ENCODE results near the gene RPS15A. TPM values are rescaled to one million over a fixed set of nuclear protein-coding genes. Genes with fewer than 3 reads are reported as not detected.
A peak's percentile ranks its signal among the peaks of the same experiment; 100 is the strongest.

RPS15A gene
- total RNA-seq = 100 to 1,000 TPM; 413 to 736 (median 445) TPM
- long read RNA-seq, transcript RPS15A-201 (5 exons, 2,203 nt) = minor isoform, 24 of 466 reads
- long read RNA-seq, transcript RPS15A-203 (5 exons, 525 nt) = major isoform, 354 of 466 reads
- long read RNA-seq, partial matches to known transcripts = 84 of 466 reads
- long read RNA-seq, other reads (novel, unspliced or antisense) = 3 of 466 reads

GRCh38 chr16:18789850-18790706 is at the start of gene RPS15A:
Gene RPS15A (minus strand): TSS chr16:18790334. CDS start chr16:18789113, 1,221 bp downstream.
- TF ChIP-seq POLR2A (IDR thresholded peaks at IDR 0.05) = peak; percentile 68
- TF ChIP-seq CTCF (IDR thresholded peaks at IDR 0.05) = no peak
- Histone ChIP-seq H3K4me1 (peaks cover 0 to 28% (median 10%) of the 10 kb centered on the region in 4 donors), H3K4me3 (peak within 1 kb of the TSS; percentile 80 to 99 (median 98)), H3K27me3 (no peaks in the 10 kb centered on the region), H3K36me3 (peaks cover 0 to 66% (median 28%) of the 10 kb centered on the region in 4 donors), H3K9me3 (no peaks in the 10 kb centered on the region), H3K27ac (peak within 1 kb of the TSS; percentile 68 to 79 (median 76))
- DNase-seq (peak; percentile 91 to 95 (median 95)), ATAC-seq (peak; percentile 96 to 97 (median 97))
- 6% methylated on average over 30 of the region's 60 CpGs for WGBS (ENCODE audit: insufficient coverage, low coverage, low lambda C conversion rate, missing lambda C conversion rate)
- intact Hi-C loops (cut with DNase I) = no loop called here

GRCh38 chr16:18839555-18839954 is 49.4 kb upstream of the RPS15A start:
- H3K9me3 ChIP-seq = no peaks in the 10 kb centered on the region
- H3K4me1 ChIP-seq = peaks cover 0 to 26% (median 0%) of the 10 kb centered on the region in 4 donors
- H3K27ac ChIP-seq = no peak overlapping the region
- no peak overlapping the region for H3K4me3 ChIP-seq
- H3K27me3 ChIP-seq = no peaks in the 10 kb centered on the region
- DNase-seq (peak in 2 of 3 donors; percentile 34 to 77), ATAC-seq (peak; percentile 90 to 94 (median 92))
- peaks cover 0 to 70% (median 40%) of the 10 kb centered on the region in 4 donors for H3K36me3 ChIP-seq
- no peak for TF ChIP-seq CTCF (IDR thresholded peaks at IDR 0.05)
- TF ChIP-seq POLR2A (IDR thresholded peaks at IDR 0.05) = no peak
- WGBS (ENCODE audit: insufficient coverage, low coverage, low lambda C conversion rate, missing lambda C conversion rate) = 42% methylated on average over 6 of the region's 6 CpGs
- intact Hi-C loops (cut with DNase I) = no loop called here

- Histone ChIP-seq H3K4me1 (peaks cover 0 to 10% (median 0%) of the 10 kb centered on the region in 4 donors), H3K9me3 (no peaks in the 10 kb centered on the region), H3K36me3 (peaks cover 7 to 83% (median 54%) of the 10 kb centered on the region in 4 donors), H3K27ac (no peak overlapping the region), H3K27me3 (no peaks in the 10 kb centered on the region), H3K4me3 (no peak overlapping the region)
- DNase-seq = no peak
- ATAC-seq = no peak
- no peak for TF ChIP-seq CTCF (IDR thresholded peaks at IDR 0.05)
- intact Hi-C loops (cut with DNase I) = no loop called here
Measured at GRCh38 chr16:18836702-18837101, 46.6 kb upstream of the RPS15A start.

GRCh38 chr16:18834864-18835263 is 44.7 kb upstream of the RPS15A start:
- Histone ChIP-seq H3K4me1 (peaks cover 0 to 9% (median 0%) of the 10 kb centered on the region in 4 donors), H3K27me3 (no peaks in the 10 kb centered on the region), H3K4me3 (no peak overlapping the region), H3K36me3 (peaks cover 7 to 88% (median 61%) of the 10 kb centered on the region in 4 donors), H3K27ac (no peak overlapping the region), H3K9me3 (no peaks in the 10 kb centered on the region)
- WGBS (ENCODE audit: insufficient coverage, low coverage, low lambda C conversion rate, missing lambda C conversion rate) = 64% methylated on average over 4 of the region's 4 CpGs
- no peak for ATAC-seq
- intact Hi-C loops (cut with DNase I) = no loop called here
- TF ChIP-seq CTCF (IDR thresholded peaks at IDR 0.05) = no peak
- TF ChIP-seq POLR2A (IDR thresholded peaks at IDR 0.05) = no peak
- DNase-seq = no peak

All from right lobe of liver (tissue), 6 donors.